ENCODE results near the gene MLF2.

MLF2 gene

DNA sequence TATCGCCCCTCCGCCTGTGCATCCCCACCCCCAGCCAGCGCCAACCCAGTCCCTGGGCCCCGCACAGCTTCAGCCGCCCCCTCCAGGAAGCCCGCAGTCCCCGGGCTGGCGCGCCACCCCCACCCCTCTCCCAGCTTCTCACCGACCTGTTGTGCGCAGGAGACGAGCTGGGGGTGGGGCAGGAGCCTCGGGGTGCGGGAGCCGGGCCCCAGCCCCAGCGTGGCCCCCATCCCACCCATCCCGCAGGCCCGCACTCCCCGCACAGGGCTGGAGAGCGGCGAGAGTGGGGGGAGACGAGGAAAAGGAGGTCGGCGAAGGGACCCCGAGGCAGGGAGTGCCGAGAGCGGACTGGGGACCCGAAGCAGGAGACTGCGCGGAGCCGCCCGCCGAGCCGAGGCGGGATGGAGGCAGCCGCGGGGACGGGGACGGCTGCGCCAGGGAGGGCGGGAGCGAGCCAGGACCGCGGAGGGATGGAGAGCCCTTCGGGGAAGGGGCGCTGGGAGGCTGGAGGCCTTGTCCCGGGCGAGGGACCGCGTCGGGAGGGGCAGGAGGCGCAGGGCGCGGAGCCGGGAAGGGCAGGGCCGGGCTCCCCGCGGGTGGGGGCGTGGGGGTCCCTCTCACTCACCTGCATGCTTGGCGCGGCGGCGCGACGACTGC, 52.8 kb downstream of the MLF2 start:
- TF ChIP-seq, protein P1, sequence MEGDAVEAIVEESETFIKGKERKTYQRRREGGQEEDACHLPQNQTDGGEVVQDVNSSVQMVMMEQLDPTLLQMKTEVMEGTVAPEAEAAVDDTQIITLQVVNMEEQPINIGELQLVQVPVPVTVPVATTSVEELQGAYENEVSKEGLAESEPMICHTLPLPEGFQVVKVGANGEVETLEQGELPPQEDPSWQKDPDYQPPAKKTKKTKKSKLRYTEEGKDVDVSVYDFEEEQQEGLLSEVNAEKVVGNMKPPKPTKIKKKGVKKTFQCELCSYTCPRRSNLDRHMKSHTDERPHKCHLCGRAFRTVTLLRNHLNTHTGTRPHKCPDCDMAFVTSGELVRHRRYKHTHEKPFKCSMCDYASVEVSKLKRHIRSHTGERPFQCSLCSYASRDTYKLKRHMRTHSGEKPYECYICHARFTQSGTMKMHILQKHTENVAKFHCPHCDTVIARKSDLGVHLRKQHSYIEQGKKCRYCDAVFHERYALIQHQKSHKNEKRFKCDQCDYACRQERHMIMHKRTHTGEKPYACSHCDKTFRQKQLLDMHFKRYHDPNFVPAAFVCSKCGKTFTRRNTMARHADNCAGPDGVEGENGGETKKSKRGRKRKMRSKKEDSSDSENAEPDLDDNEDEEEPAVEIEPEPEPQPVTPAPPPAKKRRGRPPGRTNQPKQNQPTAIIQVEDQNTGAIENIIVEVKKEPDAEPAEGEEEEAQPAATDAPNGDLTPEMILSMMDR (IDR thresholded peaks at IDR 0.05; ENCODE audit: low read length), result no peak
- TF ChIP-seq EZH2 (optimal IDR thresholded peaks at IDR 0.05; ENCODE audit: low read depth, low read length), result peak; percentile 91
- H3K4me2 ChIP-seq (ENCODE audit: low read depth, low read length), result peak overlapping the region; percentile 60; the same call in 1 of the 2 replicates
- no peaks in the 10 kb centered on the region for H3K9me2 ChIP-seq (replicated peaks; ENCODE audit: insufficient read depth, low read length)
- H3K36me3 ChIP-seq (replicated peaks; ENCODE audit: insufficient read depth, low read length), result no peaks in the 10 kb centered on the region
- no peaks in the 10 kb centered on the region for H4K20me1 ChIP-seq (ENCODE audit: insufficient read depth, low read length)
- H3K9ac ChIP-seq (ENCODE audit: low read length), result no peak overlapping the region
- no peak for DNase-seq
- peaks cover 93% of the 10 kb centered on the region for H3K27me3 ChIP-seq (replicated peaks; ENCODE audit: insufficient read depth, low read length)
- H3K9me3 ChIP-seq (replicated peaks; ENCODE audit: insufficient read depth, low read length), result no peaks in the 10 kb centered on the region
- H3F3A ChIP-seq (ENCODE audit: insufficient read depth, low read length), result no peaks in the 10 kb centered on the region
- 0 out of 2 replicates have a peak overlapping the region, but pooled peaks have one; percentile 31 for H2AFZ ChIP-seq (ENCODE audit: low read length)
- no peak overlapping the region for H3K27ac ChIP-seq (ENCODE audit: low read length)
- no peaks in the 10 kb centered on the region for H3K79me2 ChIP-seq (ENCODE audit: low read length)
- H3K4me3 ChIP-seq (ENCODE audit: low read length), result peak overlapping the region; percentile 26; the same call in 1 of the 2 replicates
- H3K4me1 ChIP-seq (ENCODE audit: low read length), result no peaks in the 10 kb centered on the region

DNA sequence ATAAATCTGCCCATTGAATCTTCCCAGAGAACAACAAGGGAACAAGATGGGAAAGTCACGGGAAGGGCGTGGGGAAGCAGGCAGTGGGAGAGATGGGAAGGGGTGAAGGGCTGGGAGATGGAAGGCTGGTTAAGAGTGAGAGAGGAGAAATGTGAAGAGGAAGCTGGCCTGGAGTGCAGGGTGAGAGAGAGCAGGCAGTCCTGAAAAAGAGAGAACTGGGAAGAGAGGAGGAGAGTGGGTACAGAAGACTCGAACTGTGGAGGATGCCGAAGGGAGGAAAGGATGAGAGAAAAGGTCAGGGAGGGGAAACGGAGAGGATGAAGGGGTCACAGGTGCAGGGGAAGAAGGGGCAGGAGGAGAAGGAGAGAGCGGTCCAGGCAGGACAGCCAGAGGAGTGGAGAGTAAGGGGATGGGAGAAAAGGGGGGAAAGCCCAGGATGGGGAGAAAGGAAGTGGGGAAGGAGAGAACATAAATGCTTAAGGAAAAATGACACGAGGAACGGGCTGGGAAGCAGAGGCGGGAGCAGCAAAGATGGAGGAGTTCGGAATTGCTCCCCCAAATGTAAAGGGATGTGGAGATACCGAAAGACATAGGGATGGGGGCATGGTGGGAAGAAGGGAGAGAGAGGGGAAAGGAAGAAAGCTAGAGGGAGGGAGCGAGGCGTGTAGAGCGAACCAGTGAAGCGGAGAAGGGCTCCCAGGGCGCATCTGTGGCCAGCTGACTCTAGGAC, 53.5 kb downstream of the MLF2 start:
- no peaks in the 10 kb centered on the region for H3K79me2 ChIP-seq (ENCODE audit: low read length)
- TF ChIP-seq EZH2 (optimal IDR thresholded peaks at IDR 0.05; ENCODE audit: low read depth, low read length), result peak; percentile 74
- TF ChIP-seq EZH2phosphoT487 (IDR thresholded peaks at IDR 0.05; ENCODE audit: low read length), result no peak

DNA sequence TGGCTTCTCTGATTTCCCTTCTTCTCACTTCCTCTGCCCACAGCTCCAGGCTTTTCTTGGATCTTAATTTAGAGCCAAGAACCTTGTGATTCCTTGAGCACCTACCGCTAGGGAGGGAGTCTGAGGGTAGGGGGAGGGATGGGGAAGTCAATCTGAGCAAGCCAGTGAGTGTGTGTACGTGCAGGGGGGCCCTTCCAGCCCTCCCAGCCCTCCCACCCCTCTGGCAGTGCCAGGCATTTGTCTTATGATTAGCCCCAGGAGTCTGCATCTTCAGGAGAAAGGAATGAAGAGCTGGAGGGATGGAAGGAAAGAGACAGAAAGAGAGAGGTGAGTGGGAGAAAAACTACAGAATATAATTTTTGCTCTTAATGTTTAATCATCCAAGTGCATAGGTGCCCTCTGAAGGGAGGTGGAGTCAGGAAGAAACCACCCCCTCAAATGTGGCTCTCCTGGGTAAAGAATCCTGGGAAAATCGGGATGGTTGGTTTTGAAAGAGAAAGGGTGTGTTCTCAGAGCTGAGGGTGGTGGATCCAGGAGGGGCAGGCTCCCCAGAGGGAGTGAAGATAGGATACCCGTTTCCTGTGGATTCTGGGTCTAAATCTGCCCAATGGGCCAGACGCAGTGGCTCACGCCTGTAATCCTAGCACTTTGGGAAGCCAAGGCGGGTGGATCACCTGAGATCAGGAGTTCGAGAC, 54.4 kb downstream of the MLF2 start:
- no peak overlapping the region for H3K4me3 ChIP-seq (ENCODE audit: low read length)
- TF ChIP-seq, protein P1 (IDR thresholded peaks at IDR 0.05; ENCODE audit: low read length), result no peak
- no peak for TF ChIP-seq EZH2phosphoT487 (IDR thresholded peaks at IDR 0.05; ENCODE audit: low read length)
- no peak for TF ChIP-seq EZH2 (optimal IDR thresholded peaks at IDR 0.05; ENCODE audit: low read depth, low read length)
- H3K27me3 ChIP-seq (replicated peaks; ENCODE audit: insufficient read depth, low read length), result peaks cover 90% of the 10 kb centered on the region
- no peaks in the 10 kb centered on the region for H3K9me2 ChIP-seq (replicated peaks; ENCODE audit: insufficient read depth, low read length)
- H3K4me2 ChIP-seq (ENCODE audit: low read depth, low read length), result no peak overlapping the region
- DNase-seq, result no peak
- no peak overlapping the region for H3K9ac ChIP-seq (ENCODE audit: low read length)
- H2AFZ ChIP-seq (ENCODE audit: low read length), result no peak overlapping the region
- H3K79me2 ChIP-seq (ENCODE audit: low read length), result no peaks in the 10 kb centered on the region
- no peaks in the 10 kb centered on the region for H3F3A ChIP-seq (ENCODE audit: insufficient read depth, low read length)
- no peaks in the 10 kb centered on the region for H4K20me1 ChIP-seq (ENCODE audit: insufficient read depth, low read length)
- no peaks in the 10 kb centered on the region for H3K9me3 ChIP-seq (replicated peaks; ENCODE audit: insufficient read depth, low read length)
- H3K4me1 ChIP-seq (ENCODE audit: low read length), result no peaks in the 10 kb centered on the region
- H3K36me3 ChIP-seq (replicated peaks; ENCODE audit: insufficient read depth, low read length), result no peaks in the 10 kb centered on the region
- H3K27ac ChIP-seq (ENCODE audit: low read length), result no peak overlapping the region

More for the DNA sequence above, 53.5 kb downstream of the MLF2 start:
- H3K27ac ChIP-seq (ENCODE audit: low read length), result no peak overlapping the region
- H3K4me3 ChIP-seq (ENCODE audit: low read length), result no peak overlapping the region
- DNase-seq, result no peak
- H3F3A ChIP-seq (ENCODE audit: insufficient read depth, low read length), result no peaks in the 10 kb centered on the region
- H2AFZ ChIP-seq (ENCODE audit: low read length), result no peak overlapping the region
- H3K9ac ChIP-seq (ENCODE audit: low read length), result no peak overlapping the region
- H3K9me3 ChIP-seq (replicated peaks; ENCODE audit: insufficient read depth, low read length), result no peaks in the 10 kb centered on the region
- no peaks in the 10 kb centered on the region for H4K20me1 ChIP-seq (ENCODE audit: insufficient read depth, low read length)
- H3K9me2 ChIP-seq (replicated peaks; ENCODE audit: insufficient read depth, low read length), result no peaks in the 10 kb centered on the region
- H3K36me3 ChIP-seq (replicated peaks; ENCODE audit: insufficient read depth, low read length), result no peaks in the 10 kb centered on the region
- peaks cover 95% of the 10 kb centered on the region for H3K27me3 ChIP-seq (replicated peaks; ENCODE audit: insufficient read depth, low read length)
- H3K4me1 ChIP-seq (ENCODE audit: low read length), result no peaks in the 10 kb centered on the region
- H3K4me2 ChIP-seq (ENCODE audit: low read depth, low read length), result no peak overlapping the region
